NCI-H2107 (cell line): Measurements from ENCODE around the gene CCND1.

Experiments used
- DNase-seq: peaks from one replicate; lab custom pipeline; 2025; lab: John Stamatoyannopoulos, UW

CCND1 gene

GRCh38 chr11:69641681-69642548 is 959 bp downstream of the CCND1 start:
- no peak for DNase-seq

- no peak for DNase-seq
Observed at GRCh38 chr11:69642549-69642912, 1.6 kb downstream of the CCND1 start.

GRCh38 chr11:69642913-69643632 is 2.1 kb downstream of the CCND1 start:
- DNase-seq, result peak; percentile 39

GRCh38 chr11:69643646-69644045 is 2.7 kb downstream of the CCND1 start:
- DNase-seq, result no peak

- DNase-seq, result no peak
Observed at GRCh38 chr11:69644071-69644961, 3.4 kb downstream of the CCND1 start.

GRCh38 chr11:69644962-69645675 is 4.2 kb downstream of the CCND1 start:
- no peak for DNase-seq

GRCh38 chr11:69645801-69646492 is 5.0 kb downstream of the CCND1 start:
- no peak for DNase-seq

- DNase-seq, result no peak
Observed at GRCh38 chr11:69646493-69647389, 5.8 kb downstream of the CCND1 start.

GRCh38 chr11:69647390-69647748 is 6.4 kb downstream of the CCND1 start:
- no peak for DNase-seq

GRCh38 chr11:69647761-69648497 is 7.0 kb downstream of the CCND1 start:
- DNase-seq, result no peak

- no peak for DNase-seq
Observed at GRCh38 chr11:69648679-69649575, 8.0 kb downstream of the CCND1 start.

- DNase-seq, result no peak
Observed at GRCh38 chr11:69649576-69649900, 8.6 kb downstream of the CCND1 start.

GRCh38 chr11:69650081-69650831 is 9.3 kb downstream of the CCND1 start:
- no peak for DNase-seq

- DNase-seq, result no peak
Observed at GRCh38 chr11:69650832-69651344, 9.9 kb downstream of the CCND1 start.

- no peak for DNase-seq
Observed at GRCh38 chr11:69651834-69652620, 11.1 kb downstream of the CCND1 start.

- DNase-seq, result no peak
Observed at GRCh38 chr11:69652999-69653398, 12.0 kb downstream of the CCND1 start.
